ENCODE results near the gene ST3GAL4. TPM values are rescaled to one million over a fixed set of nuclear protein-coding genes. Genes with fewer than 3 reads are reported as not detected.
A peak's percentile ranks its signal among the peaks of the same experiment; 100 is the strongest.
"Not testable (repeated sequence)": the region's sequence is repeated elsewhere in the genome, so short reads cannot be mapped to it uniquely, and the experiment has no call there.

The ST3GAL4 gene
- total RNA-seq, 1 donor from 2014 or later: 8.8 TPM

DNA sequence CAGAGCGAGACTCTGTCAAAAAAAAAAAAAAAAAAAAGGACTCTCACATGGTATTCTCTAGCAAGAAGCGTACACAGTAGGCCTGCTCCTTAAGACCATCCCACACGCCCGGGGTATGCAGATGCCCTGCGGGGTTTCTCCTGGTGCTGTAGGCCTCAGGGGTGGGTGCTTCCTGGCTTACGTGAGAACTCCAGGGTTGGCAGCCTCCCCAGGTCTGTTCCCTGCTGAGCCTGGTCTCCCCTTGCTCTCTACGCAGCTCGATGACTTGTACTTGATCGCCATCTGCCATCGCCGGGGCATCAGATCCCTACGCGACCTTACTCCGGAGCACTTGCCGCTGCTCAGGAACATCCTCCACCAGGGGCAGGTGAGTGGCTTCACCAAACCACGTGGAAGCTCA lies 12.4 kb upstream of the ST3GAL4 start:
- TF ChIP-seq, protein P1, sequence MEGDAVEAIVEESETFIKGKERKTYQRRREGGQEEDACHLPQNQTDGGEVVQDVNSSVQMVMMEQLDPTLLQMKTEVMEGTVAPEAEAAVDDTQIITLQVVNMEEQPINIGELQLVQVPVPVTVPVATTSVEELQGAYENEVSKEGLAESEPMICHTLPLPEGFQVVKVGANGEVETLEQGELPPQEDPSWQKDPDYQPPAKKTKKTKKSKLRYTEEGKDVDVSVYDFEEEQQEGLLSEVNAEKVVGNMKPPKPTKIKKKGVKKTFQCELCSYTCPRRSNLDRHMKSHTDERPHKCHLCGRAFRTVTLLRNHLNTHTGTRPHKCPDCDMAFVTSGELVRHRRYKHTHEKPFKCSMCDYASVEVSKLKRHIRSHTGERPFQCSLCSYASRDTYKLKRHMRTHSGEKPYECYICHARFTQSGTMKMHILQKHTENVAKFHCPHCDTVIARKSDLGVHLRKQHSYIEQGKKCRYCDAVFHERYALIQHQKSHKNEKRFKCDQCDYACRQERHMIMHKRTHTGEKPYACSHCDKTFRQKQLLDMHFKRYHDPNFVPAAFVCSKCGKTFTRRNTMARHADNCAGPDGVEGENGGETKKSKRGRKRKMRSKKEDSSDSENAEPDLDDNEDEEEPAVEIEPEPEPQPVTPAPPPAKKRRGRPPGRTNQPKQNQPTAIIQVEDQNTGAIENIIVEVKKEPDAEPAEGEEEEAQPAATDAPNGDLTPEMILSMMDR (IDR thresholded peaks at IDR 0.05; ENCODE audit: unreplicated experiment): no peak
- peaks cover 4% of the 10 kb centered on the region for H3K36me3 Mint-ChIP-seq (ENCODE audit: insufficient read depth)
- no peak overlapping the region for H3K27ac Mint-ChIP-seq
- no peaks in the 10 kb centered on the region for H3K27me3 Mint-ChIP-seq
- no peaks in the 10 kb centered on the region for H3K9me3 Mint-ChIP-seq (ENCODE audit: low read depth)
- DNase-seq (ENCODE audit: low spot score, unreplicated experiment): no peak
- peaks cover 13% of the 10 kb centered on the region for H3K4me1 Mint-ChIP-seq (ENCODE audit: low read depth)
- no peak overlapping the region for H3K4me3 Mint-ChIP-seq (ENCODE audit: low read depth)

DNA sequence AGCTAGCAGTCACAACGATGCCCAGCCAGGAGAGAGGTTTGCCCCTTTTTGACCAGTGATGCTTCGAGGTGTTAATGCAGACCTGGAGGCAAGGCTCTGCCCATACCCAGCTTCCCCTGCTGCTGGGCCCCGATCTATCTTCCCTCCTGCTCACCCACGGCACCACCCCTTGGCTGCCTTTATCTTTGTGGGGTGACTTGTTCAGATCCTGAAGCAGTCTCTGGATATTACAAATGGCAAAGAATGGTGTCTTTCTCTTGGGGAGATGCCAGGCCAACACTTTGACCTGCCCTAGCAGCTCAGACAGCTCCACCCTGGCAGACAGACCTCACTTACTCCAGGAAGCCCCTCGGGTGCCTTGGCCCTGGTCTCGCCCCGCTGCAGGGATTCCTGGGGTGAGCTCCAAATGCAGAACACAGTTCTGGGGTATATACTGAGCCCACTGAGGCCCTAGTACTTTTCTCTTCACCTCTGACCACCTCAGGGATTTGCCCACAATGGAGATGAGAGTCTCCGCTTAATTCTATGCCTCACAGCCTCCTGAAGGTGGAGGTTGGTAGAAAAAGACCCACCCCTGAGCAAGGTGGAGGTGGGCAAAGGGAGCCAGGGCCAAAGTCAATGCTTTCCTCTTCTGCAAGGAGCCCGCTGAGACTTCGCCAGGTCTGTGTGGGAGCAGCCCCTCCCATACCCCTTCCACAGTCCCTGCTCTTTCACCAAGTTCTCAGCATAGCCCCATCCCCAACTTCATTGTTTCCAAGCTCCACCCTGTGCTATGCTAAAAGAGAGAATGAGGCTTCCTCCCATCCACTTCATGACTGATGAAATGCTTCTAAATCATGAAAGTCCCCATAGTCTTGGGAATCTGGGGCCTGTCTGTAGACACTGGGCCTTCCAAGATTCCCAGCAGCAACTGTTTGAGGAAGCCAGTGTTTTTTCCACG lies 11.1 kb upstream of the ST3GAL4 start:
- Mint-ChIP-seq H3K4me1 (ENCODE audit: low read depth) (peaks cover 16% of the 10 kb centered on the region), H3K36me3 (ENCODE audit: insufficient read depth) (peaks cover 4% of the 10 kb centered on the region), H3K27ac (no peak overlapping the region), H3K9me3 (ENCODE audit: low read depth) (no peaks in the 10 kb centered on the region), H3K4me3 (ENCODE audit: low read depth) (no peak overlapping the region), H3K27me3 (no peaks in the 10 kb centered on the region)
- TF ChIP-seq, protein P1 (IDR thresholded peaks at IDR 0.05; ENCODE audit: unreplicated experiment): no peak
- no peak for DNase-seq (ENCODE audit: low spot score, unreplicated experiment)

DNA sequence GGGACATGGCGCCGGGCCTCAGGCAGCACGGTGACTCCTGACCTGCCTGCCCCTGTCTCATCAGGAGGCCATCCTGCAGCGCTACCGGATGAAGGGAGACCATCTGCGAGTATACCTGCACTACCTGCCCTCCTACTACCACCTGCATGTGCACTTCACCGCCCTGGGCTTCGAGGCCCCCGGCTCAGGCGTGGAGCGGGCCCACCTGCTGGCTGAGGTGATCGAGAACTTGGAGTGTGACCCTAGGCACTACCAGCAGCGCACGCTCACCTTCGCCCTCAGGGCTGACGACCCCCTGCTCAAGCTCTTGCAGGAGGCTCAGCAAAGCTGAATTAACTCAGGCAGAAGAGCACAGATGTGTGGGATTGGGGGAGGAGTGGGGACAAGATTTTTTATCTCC lies 10.2 kb upstream of the ST3GAL4 start:
- Mint-ChIP-seq H3K9me3 (ENCODE audit: low read depth) (no peaks in the 10 kb centered on the region), H3K27me3 (no peaks in the 10 kb centered on the region), H3K4me3 (ENCODE audit: low read depth) (no peak overlapping the region), H3K27ac (no peak overlapping the region), H3K36me3 (ENCODE audit: insufficient read depth) (peaks cover 4% of the 10 kb centered on the region), H3K4me1 (ENCODE audit: low read depth) (peaks cover 14% of the 10 kb centered on the region)
- TF ChIP-seq, protein P1 (IDR thresholded peaks at IDR 0.05; ENCODE audit: unreplicated experiment): no peak
- DNase-seq (ENCODE audit: low spot score, unreplicated experiment): no peak

DNA sequence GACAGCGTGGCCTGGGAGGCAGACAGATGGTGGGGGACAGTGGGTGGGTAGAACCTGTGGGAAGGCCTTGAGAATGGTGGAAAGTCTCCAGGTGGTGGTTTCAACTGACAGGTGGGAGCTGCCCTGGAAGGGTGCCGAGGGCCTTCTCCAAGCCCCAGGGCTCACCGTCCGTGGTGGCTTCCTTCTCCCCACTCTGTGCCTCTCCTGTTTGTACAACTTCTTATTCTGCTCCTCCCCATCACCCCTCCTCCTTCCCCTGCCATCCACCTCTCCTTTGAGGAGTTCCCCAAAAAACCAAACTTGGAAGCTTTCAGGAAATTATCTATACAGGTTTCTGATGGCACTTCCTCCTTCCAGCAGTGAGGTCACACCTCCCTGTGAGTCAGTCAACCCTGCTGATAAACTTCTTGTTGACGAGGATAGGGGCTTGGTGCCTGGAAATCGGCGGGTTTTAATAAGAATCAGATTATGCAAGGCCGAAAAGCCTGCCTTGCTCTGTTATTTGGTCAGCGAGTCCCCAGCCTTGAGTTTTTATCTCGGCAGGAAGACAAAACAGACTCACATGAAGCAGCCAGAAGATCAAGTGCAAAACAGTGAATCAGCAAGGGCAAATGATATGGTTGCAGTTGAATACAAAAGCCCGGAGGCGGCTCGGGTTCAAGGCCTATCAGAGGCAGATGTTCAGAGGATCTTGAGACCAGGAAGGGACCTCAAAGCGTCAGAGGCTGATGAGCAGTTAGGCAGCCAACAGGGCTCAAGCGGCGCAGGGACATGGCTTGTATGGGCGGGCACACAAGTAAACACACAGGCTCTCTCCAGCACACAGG lies 9.5 kb upstream of the ST3GAL4 start:
- H3K4me1 Mint-ChIP-seq (ENCODE audit: low read depth): peaks cover 14% of the 10 kb centered on the region
- peaks cover 6% of the 10 kb centered on the region for H3K36me3 Mint-ChIP-seq (ENCODE audit: insufficient read depth)
- H3K27me3 Mint-ChIP-seq: no peaks in the 10 kb centered on the region
- no peaks in the 10 kb centered on the region for H3K9me3 Mint-ChIP-seq (ENCODE audit: low read depth)
- H3K27ac Mint-ChIP-seq: peak overlapping the region; percentile 73
- no peak overlapping the region for H3K4me3 Mint-ChIP-seq (ENCODE audit: low read depth)
- no peak for DNase-seq (ENCODE audit: low spot score, unreplicated experiment)
- TF ChIP-seq, protein P1 (IDR thresholded peaks at IDR 0.05; ENCODE audit: unreplicated experiment): no peak

DNA sequence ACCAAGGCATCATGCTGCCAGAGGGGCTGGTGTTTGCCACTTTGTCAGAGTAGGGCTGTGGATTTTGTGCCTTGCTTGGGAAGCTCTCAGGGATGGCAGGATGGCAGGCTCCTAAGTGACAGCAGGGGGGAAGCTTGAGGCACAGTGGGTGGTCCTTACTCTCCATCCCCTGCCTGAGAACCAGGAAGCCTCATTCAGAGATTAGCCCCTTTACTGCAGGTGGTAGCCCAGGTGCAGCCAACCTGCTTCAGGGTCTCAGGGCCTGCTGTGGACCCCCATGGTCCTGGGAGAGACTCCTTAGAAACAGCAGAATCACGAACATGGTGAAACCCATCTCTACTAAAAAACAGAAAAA lies 8.9 kb upstream of the ST3GAL4 start:
- no peak for DNase-seq (ENCODE audit: low spot score, unreplicated experiment)
- H3K27ac Mint-ChIP-seq: peak overlapping the region; percentile 45
- peaks cover 14% of the 10 kb centered on the region for H3K4me1 Mint-ChIP-seq (ENCODE audit: low read depth)
- no peaks in the 10 kb centered on the region for H3K27me3 Mint-ChIP-seq
- no peak overlapping the region for H3K4me3 Mint-ChIP-seq (ENCODE audit: low read depth)
- TF ChIP-seq, protein P1 (IDR thresholded peaks at IDR 0.05; ENCODE audit: unreplicated experiment): no peak
- no peaks in the 10 kb centered on the region for H3K9me3 Mint-ChIP-seq (ENCODE audit: low read depth)
- H3K36me3 Mint-ChIP-seq (ENCODE audit: insufficient read depth): peaks cover 3% of the 10 kb centered on the region

DNA sequence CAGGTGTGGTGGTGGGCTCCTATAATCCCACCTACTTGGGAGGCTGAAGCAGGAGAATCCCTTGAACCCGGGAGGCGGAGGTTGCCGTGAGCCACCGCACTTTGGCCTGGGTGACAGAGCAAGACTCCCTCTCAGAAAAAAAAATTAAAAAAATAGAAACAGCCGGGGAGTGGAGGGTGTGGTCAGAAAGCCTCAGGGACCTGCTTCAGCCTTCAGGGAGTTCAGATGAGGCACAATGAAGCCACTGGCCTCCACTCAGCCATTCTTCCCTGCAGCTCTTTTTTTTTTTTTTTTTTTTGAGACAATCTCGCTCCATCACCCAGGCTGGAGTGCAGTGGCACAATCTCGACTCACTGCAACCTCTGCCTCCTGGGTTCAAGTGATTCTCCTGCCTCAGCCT lies 8.5 kb upstream of the ST3GAL4 start:
- H3K9me3 Mint-ChIP-seq (ENCODE audit: low read depth); H3K4me3 Mint-ChIP-seq (ENCODE audit: low read depth); H3K27ac Mint-ChIP-seq; H3K27me3 Mint-ChIP-seq; H3K36me3 Mint-ChIP-seq (ENCODE audit: insufficient read depth); DNase-seq (ENCODE audit: low spot score, unreplicated experiment): not testable (repeated sequence)
- H3K4me1 Mint-ChIP-seq (ENCODE audit: low read depth): peaks cover 14% of the 10 kb centered on the region
